NB4 (cell line): ENCODE data around the gene BACH2.

Experiments used
- DNase-seq: peaks from one replicate; pipeline ENCODE4 v3.0.0; 2010; ENCODE audit warnings: low read depth
- H3K4me3 ChIP-seq: one replicate; pipeline ENCODE4 v1.5.1; 2011; ENCODE audit warnings: mild to moderate bottlenecking, low read depth, low read length, moderate library complexity
- CTCF ChIP-seq: IDR thresholded peaks from one replicate; pipeline ENCODE4 v1.5.1; 2012; ENCODE audit warnings: low read depth, low read length
- MAX ChIP-seq: IDR thresholded peaks from 2 replicates; pipeline ENCODE4 v1.6.1; 2011; ENCODE audit warnings: low read depth, low read length
- MYC ChIP-seq: IDR thresholded peaks from 2 replicates; pipeline ENCODE4 v1.6.1; 2011; ENCODE audit warnings: low read depth, low read length
- POLR2A ChIP-seq: IDR thresholded peaks from 2 replicates; pipeline ENCODE4 v1.6.1; 2011; ENCODE audit warnings: mild to moderate bottlenecking; ENCODE audit not compliant: insufficient read length; ENCODE audit errors: extremely low read depth

The BACH2 gene

GRCh38 chr6:89965441-89966227 is 331.0 kb downstream of the BACH2 start:
- TF ChIP-seq MAX (no peak), MYC (no peak), POLR2A (no peak), CTCF (no peak)
- H3K4me3 ChIP-seq, result no peak overlapping the region
- DNase-seq, result no peak

GRCh38 chr6:89963391-89963790 is 333.3 kb downstream of the BACH2 start:
- H3K4me3 ChIP-seq, result no peak overlapping the region
- TF ChIP-seq MYC (no peak), MAX (no peak), POLR2A (no peak), CTCF (no peak)
- no peak for DNase-seq

GRCh38 chr6:89961481-89961880 is 335.2 kb downstream of the BACH2 start:
- H3K4me3 ChIP-seq, result no peak overlapping the region
- TF ChIP-seq POLR2A (no peak), CTCF (no peak), MYC (no peak), MAX (no peak)
- no peak for DNase-seq

GRCh38 chr6:89959883-89960282 is 336.8 kb downstream of the BACH2 start:
- no peak for DNase-seq
- TF ChIP-seq CTCF, result no peak
- no peak for TF ChIP-seq POLR2A
- no peak for TF ChIP-seq MYC
- TF ChIP-seq MAX, result no peak
- no peak overlapping the region for H3K4me3 ChIP-seq

GRCh38 chr6:89956182-89956581 is 340.5 kb downstream of the BACH2 start:
- no peak overlapping the region for H3K4me3 ChIP-seq
- DNase-seq, result no peak
- no peak for TF ChIP-seq MYC
- no peak for TF ChIP-seq POLR2A
- no peak for TF ChIP-seq MAX
- no peak for TF ChIP-seq CTCF

- TF ChIP-seq MYC, result no peak
- TF ChIP-seq MAX, result no peak
- TF ChIP-seq CTCF, result no peak
- TF ChIP-seq POLR2A, result no peak
- no peak for DNase-seq
- no peak overlapping the region for H3K4me3 ChIP-seq
These were observed 341.3 kb downstream of the BACH2 start for GRCh38 chr6:89955364-89955763.
